ENCODE data around the gene LAMA2. TPM values are rescaled to one million over a fixed set of nuclear protein-coding genes. Genes with fewer than 3 reads are reported as not detected.

Gene LAMA2
- total and polyA plus RNA-seq, 2 experiments from 2014 or later, result 0.91 to 6.4 TPM

DNA sequence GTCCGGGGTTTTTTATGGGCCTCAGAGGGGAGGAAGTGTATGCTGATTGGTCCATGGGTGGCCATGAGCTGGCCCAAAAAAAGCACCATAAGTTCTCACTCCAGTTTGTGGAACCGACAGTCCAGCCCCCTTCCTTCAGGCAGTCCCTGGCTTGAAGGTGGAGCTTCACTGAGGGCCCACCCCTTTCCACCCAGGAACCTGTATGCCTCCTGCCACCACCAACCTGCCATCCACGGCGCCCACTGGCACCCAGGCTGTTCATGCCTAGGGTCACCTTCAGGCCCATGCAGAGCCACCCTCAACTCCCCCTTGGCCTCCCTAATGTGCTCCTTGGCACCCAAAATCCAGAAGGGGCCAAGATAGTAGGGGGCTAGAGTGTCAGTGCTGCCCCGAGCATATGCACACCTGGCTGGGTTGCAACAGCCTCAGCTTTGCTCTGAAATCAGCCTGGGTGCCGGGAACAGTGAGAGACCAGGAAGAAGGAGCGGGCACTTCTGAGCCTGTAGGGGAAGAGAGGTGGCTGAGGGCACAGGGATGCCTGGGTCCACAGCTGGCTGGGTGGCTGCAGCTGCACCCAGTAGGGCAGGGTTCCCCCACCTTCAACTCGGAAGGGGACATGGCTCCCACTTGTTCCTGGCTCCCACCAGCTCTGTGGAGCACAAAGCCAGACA, 534.6 kb downstream of the LAMA2 start:
- ATAC-seq, result no peak
- Histone ChIP-seq H3K4me2 (no peak overlapping the region), H3K79me2 (replicated peaks; ENCODE audit: insufficient read depth) (no peaks in the 10 kb centered on the region), H3K4me3 (no peak overlapping the region), H3K27ac (ENCODE audit: low read depth) (no peak overlapping the region), H3K36me3 (ENCODE audit: insufficient read depth) (no peaks in the 10 kb centered on the region), H3K4me1 (ENCODE audit: insufficient read depth) (no peaks in the 10 kb centered on the region), H3F3A (replicated peaks; ENCODE audit: low read depth) (no peaks in the 10 kb centered on the region), H3K9me2 (ENCODE audit: insufficient read depth) (no peaks in the 10 kb centered on the region), H3K27me3 (ENCODE audit: insufficient read depth) (no peaks in the 10 kb centered on the region), H4K20me1 (replicated peaks; ENCODE audit: insufficient read depth) (no peaks in the 10 kb centered on the region), H2AFZ (no peak overlapping the region; the same call in 1 of the 2 replicates)
- no peak for TF ChIP-seq NANOG (IDR thresholded peaks at IDR 0.05; ENCODE audit: borderline replicate concordance)
- no peak for TF ChIP-seq EZH2 (IDR thresholded peaks at IDR 0.05; ENCODE audit: low read depth, unreplicated experiment)
- no peak for TF ChIP-seq ZNF331 (CRISPR knock-in tag; IDR thresholded peaks at IDR 0.05; ENCODE audit: low read depth)
- TF ChIP-seq, protein P1, sequence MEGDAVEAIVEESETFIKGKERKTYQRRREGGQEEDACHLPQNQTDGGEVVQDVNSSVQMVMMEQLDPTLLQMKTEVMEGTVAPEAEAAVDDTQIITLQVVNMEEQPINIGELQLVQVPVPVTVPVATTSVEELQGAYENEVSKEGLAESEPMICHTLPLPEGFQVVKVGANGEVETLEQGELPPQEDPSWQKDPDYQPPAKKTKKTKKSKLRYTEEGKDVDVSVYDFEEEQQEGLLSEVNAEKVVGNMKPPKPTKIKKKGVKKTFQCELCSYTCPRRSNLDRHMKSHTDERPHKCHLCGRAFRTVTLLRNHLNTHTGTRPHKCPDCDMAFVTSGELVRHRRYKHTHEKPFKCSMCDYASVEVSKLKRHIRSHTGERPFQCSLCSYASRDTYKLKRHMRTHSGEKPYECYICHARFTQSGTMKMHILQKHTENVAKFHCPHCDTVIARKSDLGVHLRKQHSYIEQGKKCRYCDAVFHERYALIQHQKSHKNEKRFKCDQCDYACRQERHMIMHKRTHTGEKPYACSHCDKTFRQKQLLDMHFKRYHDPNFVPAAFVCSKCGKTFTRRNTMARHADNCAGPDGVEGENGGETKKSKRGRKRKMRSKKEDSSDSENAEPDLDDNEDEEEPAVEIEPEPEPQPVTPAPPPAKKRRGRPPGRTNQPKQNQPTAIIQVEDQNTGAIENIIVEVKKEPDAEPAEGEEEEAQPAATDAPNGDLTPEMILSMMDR (conservative IDR thresholded peaks at IDR 0.05; ENCODE audit: low read depth in 2 of 2), result no peak
- TF ChIP-seq STAT1 (IDR thresholded peaks at IDR 0.05; ENCODE audit: unreplicated experiment), result no peak
- no peak for TF ChIP-seq CREB1 (CRISPR knock-in tag; IDR thresholded peaks at IDR 0.05; ENCODE audit: low read depth)
- TF ChIP-seq POLR2AphosphoS5 (IDR thresholded peaks at IDR 0.05; ENCODE audit: low read depth), result no peak
- TF ChIP-seq, protein P2, sequence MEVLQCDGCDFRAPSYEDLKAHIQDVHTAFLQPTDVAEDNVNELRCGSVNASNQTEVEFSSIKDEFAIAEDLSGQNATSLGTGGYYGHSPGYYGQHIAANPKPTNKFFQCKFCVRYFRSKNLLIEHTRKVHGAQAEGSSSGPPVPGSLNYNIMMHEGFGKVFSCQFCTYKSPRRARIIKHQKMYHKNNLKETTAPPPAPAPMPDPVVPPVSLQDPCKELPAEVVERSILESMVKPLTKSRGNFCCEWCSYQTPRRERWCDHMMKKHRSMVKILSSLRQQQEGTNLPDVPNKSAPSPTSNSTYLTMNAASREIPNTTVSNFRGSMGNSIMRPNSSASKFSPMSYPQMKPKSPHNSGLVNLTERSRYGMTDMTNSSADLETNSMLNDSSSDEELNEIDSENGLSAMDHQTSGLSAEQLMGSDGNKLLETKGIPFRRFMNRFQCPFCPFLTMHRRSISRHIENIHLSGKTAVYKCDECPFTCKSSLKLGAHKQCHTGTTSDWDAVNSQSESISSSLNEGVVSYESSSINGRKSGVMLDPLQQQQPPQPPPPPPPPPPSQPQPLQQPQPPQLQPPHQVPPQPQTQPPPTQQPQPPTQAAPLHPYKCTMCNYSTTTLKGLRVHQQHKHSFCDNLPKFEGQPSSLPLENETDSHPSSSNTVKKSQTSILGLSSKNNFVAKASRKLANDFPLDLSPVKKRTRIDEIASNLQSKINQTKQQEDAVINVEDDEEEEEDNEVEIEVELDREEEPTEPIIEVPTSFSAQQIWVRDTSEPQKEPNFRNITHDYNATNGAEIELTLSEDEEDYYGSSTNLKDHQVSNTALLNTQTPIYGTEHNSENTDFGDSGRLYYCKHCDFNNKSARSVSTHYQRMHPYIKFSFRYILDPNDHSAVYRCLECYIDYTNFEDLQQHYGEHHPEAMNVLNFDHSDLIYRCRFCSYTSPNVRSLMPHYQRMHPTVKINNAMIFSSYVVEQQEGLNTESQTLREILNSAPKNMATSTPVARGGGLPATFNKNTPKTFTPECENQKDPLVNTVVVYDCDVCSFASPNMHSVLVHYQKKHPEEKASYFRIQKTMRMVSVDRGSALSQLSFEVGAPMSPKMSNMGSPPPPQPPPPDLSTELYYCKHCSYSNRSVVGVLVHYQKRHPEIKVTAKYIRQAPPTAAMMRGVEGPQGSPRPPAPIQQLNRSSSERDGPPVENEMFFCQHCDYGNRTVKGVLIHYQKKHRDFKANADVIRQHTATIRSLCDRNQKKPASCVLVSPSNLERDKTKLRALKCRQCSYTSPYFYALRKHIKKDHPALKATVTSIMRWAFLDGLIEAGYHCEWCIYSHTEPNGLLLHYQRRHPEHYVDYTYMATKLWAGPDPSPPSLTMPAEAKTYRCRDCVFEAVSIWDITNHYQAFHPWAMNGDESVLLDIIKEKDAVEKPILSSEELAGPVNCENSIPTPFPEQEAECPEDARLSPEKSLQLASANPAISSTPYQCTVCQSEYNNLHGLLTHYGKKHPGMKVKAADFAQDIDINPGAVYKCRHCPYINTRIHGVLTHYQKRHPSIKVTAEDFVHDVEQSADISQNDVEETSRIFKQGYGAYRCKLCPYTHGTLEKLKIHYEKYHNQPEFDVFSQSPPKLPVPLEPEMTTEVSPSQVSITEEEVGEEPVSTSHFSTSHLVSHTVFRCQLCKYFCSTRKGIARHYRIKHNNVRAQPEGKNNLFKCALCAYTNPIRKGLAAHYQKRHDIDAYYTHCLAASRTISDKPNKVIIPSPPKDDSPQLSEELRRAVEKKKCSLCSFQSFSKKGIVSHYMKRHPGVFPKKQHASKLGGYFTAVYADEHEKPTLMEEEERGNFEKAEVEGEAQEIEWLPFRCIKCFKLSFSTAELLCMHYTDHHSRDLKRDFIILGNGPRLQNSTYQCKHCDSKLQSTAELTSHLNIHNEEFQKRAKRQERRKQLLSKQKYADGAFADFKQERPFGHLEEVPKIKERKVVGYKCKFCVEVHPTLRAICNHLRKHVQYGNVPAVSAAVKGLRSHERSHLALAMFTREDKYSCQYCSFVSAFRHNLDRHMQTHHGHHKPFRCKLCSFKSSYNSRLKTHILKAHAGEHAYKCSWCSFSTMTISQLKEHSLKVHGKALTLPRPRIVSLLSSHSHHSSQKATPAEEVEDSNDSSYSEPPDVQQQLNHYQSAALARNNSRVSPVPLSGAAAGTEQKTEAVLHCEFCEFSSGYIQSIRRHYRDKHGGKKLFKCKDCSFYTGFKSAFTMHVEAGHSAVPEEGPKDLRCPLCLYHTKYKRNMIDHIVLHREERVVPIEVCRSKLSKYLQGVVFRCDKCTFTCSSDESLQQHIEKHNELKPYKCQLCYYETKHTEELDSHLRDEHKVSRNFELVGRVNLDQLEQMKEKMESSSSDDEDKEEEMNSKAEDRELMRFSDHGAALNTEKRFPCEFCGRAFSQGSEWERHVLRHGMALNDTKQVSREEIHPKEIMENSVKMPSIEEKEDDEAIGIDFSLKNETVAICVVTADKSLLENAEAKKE (CRISPR knock-in tag; IDR thresholded peaks at IDR 0.05), result no peak
- no peak for TF ChIP-seq ZNF114 (CRISPR knock-in tag; IDR thresholded peaks at IDR 0.05)
- TF ChIP-seq, protein P3, sequence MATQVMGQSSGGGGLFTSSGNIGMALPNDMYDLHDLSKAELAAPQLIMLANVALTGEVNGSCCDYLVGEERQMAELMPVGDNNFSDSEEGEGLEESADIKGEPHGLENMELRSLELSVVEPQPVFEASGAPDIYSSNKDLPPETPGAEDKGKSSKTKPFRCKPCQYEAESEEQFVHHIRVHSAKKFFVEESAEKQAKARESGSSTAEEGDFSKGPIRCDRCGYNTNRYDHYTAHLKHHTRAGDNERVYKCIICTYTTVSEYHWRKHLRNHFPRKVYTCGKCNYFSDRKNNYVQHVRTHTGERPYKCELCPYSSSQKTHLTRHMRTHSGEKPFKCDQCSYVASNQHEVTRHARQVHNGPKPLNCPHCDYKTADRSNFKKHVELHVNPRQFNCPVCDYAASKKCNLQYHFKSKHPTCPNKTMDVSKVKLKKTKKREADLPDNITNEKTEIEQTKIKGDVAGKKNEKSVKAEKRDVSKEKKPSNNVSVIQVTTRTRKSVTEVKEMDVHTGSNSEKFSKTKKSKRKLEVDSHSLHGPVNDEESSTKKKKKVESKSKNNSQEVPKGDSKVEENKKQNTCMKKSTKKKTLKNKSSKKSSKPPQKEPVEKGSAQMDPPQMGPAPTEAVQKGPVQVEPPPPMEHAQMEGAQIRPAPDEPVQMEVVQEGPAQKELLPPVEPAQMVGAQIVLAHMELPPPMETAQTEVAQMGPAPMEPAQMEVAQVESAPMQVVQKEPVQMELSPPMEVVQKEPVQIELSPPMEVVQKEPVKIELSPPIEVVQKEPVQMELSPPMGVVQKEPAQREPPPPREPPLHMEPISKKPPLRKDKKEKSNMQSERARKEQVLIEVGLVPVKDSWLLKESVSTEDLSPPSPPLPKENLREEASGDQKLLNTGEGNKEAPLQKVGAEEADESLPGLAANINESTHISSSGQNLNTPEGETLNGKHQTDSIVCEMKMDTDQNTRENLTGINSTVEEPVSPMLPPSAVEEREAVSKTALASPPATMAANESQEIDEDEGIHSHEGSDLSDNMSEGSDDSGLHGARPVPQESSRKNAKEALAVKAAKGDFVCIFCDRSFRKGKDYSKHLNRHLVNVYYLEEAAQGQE (IDR thresholded peaks at IDR 0.05; ENCODE audit: unreplicated experiment), result no peak
- TF ChIP-seq EZH2phosphoT487 (IDR thresholded peaks at IDR 0.05; ENCODE audit: unreplicated experiment), result no peak
- no peak for TF ChIP-seq JUNB (IDR thresholded peaks at IDR 0.05; ENCODE audit: unreplicated experiment)
- TF ChIP-seq, protein P4, sequence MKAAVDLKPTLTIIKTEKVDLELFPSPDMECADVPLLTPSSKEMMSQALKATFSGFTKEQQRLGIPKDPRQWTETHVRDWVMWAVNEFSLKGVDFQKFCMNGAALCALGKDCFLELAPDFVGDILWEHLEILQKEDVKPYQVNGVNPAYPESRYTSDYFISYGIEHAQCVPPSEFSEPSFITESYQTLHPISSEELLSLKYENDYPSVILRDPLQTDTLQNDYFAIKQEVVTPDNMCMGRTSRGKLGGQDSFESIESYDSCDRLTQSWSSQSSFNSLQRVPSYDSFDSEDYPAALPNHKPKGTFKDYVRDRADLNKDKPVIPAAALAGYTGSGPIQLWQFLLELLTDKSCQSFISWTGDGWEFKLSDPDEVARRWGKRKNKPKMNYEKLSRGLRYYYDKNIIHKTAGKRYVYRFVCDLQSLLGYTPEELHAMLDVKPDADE (IDR thresholded peaks at IDR 0.05), result no peak
- Mint-ChIP-seq H3K4me1 (no peaks in the 10 kb centered on the region), H3K36me3 (ENCODE audit: low read depth) (no peaks in the 10 kb centered on the region), H3K27ac (no peak overlapping the region), H3K9me3 (no peaks in the 10 kb centered on the region), H3K4me3 (no peak overlapping the region), H3K27me3 (ENCODE audit: insufficient read depth, low read depth, poor library complexity) (no peaks in the 10 kb centered on the region)
- no peak for DNase-seq (ENCODE audit: low spot score)
